Colonic mucosa (tissue), 4 donors: ENCODE data around the gene ATP10A. TPM values are rescaled to one million over a fixed set of nuclear protein-coding genes. Genes with fewer than 3 reads are reported as not detected.
"Not testable (repeated sequence)": the region's sequence is repeated elsewhere in the genome, so short reads cannot be mapped to it uniquely, and the experiment has no call there.

Source experiments
- DNase-seq: peaks from one replicate; pipeline ENCODE4 v3.0.0-alpha.2; 2020
- H3K27ac ChIP-seq: fragments of 200-600 bp; one replicate; pipeline ENCODE4 v1.8.0; 2021
- H3K27me3 ChIP-seq: fragments of 200-600 bp; one replicate; pipeline ENCODE4 v1.8.0; 2021
- H3K36me3 ChIP-seq: fragments of 200-600 bp; one replicate; pipeline ENCODE4 v1.8.0; 2021
- H3K4me1 ChIP-seq: fragments of 200-600 bp; one replicate; pipeline ENCODE4 v1.8.0; 2021; ENCODE audit warnings: mild to moderate bottlenecking
- H3K4me3 ChIP-seq: fragments of 200-600 bp; one replicate; pipeline ENCODE4 v1.8.0; 2021
- H3K9ac ChIP-seq, 2 donors: one replicate each; pipeline ENCODE4 v1.7.0; 2013; ENCODE audit warnings: control low read depth in 2 of 2, low read depth in 2 of 2, low read length in 2 of 2
- H3K9me3 ChIP-seq: fragments of 200-600 bp; one replicate; pipeline ENCODE4 v1.8.0; 2021
- CTCF ChIP-seq: fragments of 200-600 bp; IDR thresholded peaks from one replicate; pipeline ENCODE4 v1.8.0; 2022; ENCODE audit warnings: antibody characterized with exemption, mild to moderate bottlenecking
- intact Hi-C: fragments of 100-400 bp; cut with DNase I; formaldehyde crosslinking; loops from one replicate; pipeline ENCODE4 v1.14.1; 2022
- microRNA-seq: library from miRNA; unstranded; fragments of <30 nt; microRNA quantifications from one replicate; pipeline ENCODE4, GENCODE V29; 2019
- total RNA-seq, 2 donors: library from RNA; stranded (reverse); fragmentation: NEBNext Ultra II Directional in 1 of 2; extraction: Animal tissue kit (Norgen Biotek cat#: 25700) in 1 of 2; gene quantifications; one replicate each; pipeline ENCODE4 v1.2.1, GENCODE V29; 2021
- donor health status: healthy.
- donor health status: DM: no; HTN: no; CAD: no.
- donor health status: DM: no; HTN: no; CAD: no.

The ATP10A gene
- total RNA-seq, 2 donors from 2014 or later = 0.89 to 1.0 TPM

GRCh38 chr15:25640381-25640780 lies 222.7 kb downstream of the ATP10A start:
- H3K9ac ChIP-seq = no peak overlapping the region
- no peak overlapping the region for H3K4me3 ChIP-seq
- intact Hi-C loops = no loop called here
- H3K27me3 ChIP-seq = no peaks in the 10 kb centered on the region
- TF ChIP-seq CTCF = no peak
- DNase-seq = no peak
- no peaks in the 10 kb centered on the region for H3K4me1 ChIP-seq
- no peaks in the 10 kb centered on the region for H3K9me3 ChIP-seq
- no peak overlapping the region for H3K27ac ChIP-seq
- H3K36me3 ChIP-seq = no peaks in the 10 kb centered on the region

- not testable (repeated sequence) for DNase-seq, H3K27ac ChIP-seq, H3K4me3 ChIP-seq
These were observed 226.6 kb downstream of the ATP10A start for GRCh38 chr15:25636486-25636885.

GRCh38 chr15:25635191-25635590 lies 227.9 kb downstream of the ATP10A start:
- Histone ChIP-seq H3K27ac (no peak overlapping the region), H3K36me3 (no peaks in the 10 kb centered on the region), H3K9ac (no peak overlapping the region), H3K9me3 (no peaks in the 10 kb centered on the region), H3K4me1 (no peaks in the 10 kb centered on the region), H3K27me3 (no peaks in the 10 kb centered on the region), H3K4me3 (no peak overlapping the region)
- TF ChIP-seq CTCF = no peak
- DNase-seq = no peak
- intact Hi-C loops = no loop called here

More at GRCh38 chr15:25636486-25636885, 226.6 kb downstream of the ATP10A start:
- H3K4me1 ChIP-seq, H3K27me3 ChIP-seq, H3K9ac ChIP-seq, H3K9me3 ChIP-seq, H3K36me3 ChIP-seq, intact Hi-C loops: not testable (repeated sequence)

DNA sequence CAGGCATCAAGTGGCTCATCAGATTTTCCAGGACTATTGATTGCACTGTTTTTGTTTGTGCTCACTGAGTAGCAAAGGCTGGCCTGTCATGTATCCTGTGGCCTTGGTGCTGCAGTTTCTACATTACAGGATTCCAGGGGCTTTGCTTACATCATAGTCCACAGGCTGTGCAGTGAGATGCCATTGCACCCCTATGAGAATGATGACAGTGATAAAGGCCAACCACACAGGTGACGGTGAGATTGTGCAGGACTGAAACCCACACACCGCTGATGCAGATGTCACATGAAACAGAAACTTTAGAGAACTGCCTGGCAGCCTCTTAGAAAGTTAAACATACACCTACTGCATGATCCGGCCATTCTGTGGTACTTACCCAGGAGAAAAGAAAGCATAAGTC lies 229.3 kb downstream of the ATP10A start:
- H3K9me3 ChIP-seq = no peaks in the 10 kb centered on the region
- no peak overlapping the region for H3K9ac ChIP-seq
- intact Hi-C loops = no loop called here
- H3K4me1 ChIP-seq = no peaks in the 10 kb centered on the region
- H3K36me3 ChIP-seq = no peaks in the 10 kb centered on the region
- no peaks in the 10 kb centered on the region for H3K27me3 ChIP-seq
- H3K27ac ChIP-seq = no peak overlapping the region
- DNase-seq = no peak
- TF ChIP-seq CTCF = no peak
- no peak overlapping the region for H3K4me3 ChIP-seq

GRCh38 chr15:25631971-25632370 lies 231.2 kb downstream of the ATP10A start:
- Histone ChIP-seq H3K9ac (no peak overlapping the region), H3K27me3 (no peaks in the 10 kb centered on the region), H3K9me3 (no peaks in the 10 kb centered on the region), H3K27ac (no peak overlapping the region), H3K36me3 (no peaks in the 10 kb centered on the region), H3K4me3 (no peak overlapping the region), H3K4me1 (no peaks in the 10 kb centered on the region)
- intact Hi-C loops = no loop called here
- TF ChIP-seq CTCF = no peak
- DNase-seq = no peak

Small RNA genes lying within 50 kb of the gene (microRNA-seq; reads per million reads assigned to microRNA genes)
- gene MIR4715 = not detected
